ENCODE data around the gene GUCD1.

- no peak for TF ChIP-seq CTCF (optimal IDR thresholded peaks at IDR 0.05 in 1 of 3, IDR thresholded peaks at IDR 0.05 in 1 of 3, conservative IDR thresholded peaks at IDR 0.05 in 1 of 3; ENCODE audit: extremely low read depth in 1 of 3, insufficient read depth in 2 of 3, low read length in 3 of 3)
- TF ChIP-seq EZH2 (IDR thresholded peaks at IDR 0.05; ENCODE audit: low read length), result no peak
Measured at GRCh38 chr22:24584871-24585411, 30.0 kb upstream of the GUCD1 start.
